Activated CD4-positive, alpha-beta T cell treated with anti-CD3 and anti-CD28 coated beads, Interleukin-2, amount 50 U/mL, for 1 hour (primary cell): Measurements from ENCODE around the gene OR10H1.
"Not testable (repeated sequence)": the region's sequence is repeated elsewhere in the genome, so short reads cannot be mapped to it uniquely, and the experiment has no call there.

Source experiments
- DNase-seq: peaks from one replicate; pipeline ENCODE4 v3.0.0-alpha.2; 2020

Gene OR10H1

DNA sequence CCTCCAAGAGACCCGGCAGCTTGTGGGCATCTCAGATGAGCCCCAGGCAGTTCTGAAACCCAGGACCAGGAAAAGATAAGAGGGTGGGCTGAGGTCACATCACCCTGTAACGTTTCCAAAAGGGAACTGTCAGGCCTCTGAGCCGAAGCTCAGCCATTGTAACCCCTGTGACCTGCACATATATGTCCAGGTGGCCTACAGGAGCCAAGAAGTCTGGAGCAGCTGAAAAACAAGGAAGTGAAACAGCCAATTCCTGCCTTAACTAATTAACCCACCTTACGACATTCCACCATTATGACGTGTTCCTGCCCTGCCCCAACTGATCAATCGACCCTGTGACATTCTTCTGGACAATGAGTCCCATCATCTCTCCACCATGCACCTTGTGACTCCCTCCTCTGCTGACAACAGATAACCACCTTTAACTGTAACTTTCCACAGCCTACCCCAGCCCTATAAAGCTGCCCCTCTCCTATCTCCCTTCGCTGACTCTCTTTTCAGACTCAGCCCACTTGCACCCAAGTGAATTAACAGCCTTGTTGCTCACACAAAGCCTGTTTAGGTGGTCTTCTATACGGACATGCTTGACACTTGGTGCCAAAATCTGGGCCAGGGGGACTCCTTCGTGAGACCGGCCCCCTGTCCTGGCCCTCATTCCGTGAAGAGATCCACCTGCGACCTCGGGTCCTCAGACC lies 13.3 kb upstream of the OR10H1 start:
- not testable (repeated sequence) for DNase-seq

DNA sequence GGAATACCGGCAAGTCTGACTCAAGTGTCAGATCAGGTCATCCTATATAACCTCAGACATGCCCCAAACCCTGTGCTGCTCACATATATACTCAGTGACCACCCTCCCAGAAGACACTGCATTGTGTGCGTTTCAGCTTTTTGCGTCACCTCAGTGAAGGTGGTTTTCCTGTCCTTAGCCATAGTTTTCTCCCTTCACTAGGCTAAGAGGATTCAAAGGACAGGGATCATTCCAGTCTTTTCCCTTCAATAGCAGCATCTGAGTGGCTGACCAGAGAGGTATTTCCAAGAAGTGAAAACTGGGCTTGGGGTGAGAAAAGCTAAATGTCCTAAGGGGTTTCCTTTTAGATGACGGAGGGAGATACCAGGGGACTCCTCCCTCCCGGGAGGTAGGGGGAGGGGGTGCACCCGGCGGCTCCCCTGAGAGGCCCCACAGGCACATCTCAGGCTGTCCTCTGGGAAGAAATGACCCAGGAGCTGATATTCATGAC lies 12.7 kb upstream of the OR10H1 start:
- no peak for DNase-seq

DNA sequence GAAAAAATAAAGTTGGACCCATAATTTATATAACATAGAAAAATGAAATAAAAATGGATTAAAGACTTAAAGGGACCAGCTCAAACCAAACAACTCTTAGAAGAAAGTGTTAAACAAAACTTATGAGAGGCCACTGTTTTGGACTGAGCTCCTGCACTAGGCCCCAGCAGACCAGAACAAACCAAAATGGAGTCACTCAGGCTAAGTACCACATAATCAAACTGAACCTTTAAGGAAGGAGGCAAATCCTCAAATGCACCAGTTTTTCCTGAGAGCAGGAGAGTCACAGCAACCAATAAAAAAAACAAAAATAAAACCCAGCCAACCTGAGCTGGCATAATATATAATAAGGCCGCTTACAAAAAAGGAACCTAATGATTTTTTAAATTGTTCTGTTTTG lies 10.3 kb upstream of the OR10H1 start:
- DNase-seq = no peak

DNA sequence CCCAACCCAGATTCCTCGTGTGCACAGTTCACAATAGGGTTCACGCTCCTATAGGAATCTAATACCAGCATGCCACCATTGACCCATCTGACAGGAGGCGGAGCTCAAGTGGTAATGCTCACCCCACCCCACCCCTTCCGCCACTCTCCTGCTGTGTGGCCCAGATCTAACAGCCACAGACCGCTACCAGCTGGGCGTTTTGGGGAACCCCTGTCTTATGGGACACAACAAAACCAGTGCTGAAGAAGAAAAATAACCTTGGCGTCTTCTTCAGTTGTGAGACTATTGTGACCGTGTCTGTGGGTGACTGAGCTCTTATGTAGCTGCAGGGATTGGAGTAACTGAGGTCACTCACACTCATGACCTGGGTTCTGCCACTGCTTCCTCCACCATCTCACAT lies 5.2 kb upstream of the OR10H1 start:
- no peak for DNase-seq

DNA sequence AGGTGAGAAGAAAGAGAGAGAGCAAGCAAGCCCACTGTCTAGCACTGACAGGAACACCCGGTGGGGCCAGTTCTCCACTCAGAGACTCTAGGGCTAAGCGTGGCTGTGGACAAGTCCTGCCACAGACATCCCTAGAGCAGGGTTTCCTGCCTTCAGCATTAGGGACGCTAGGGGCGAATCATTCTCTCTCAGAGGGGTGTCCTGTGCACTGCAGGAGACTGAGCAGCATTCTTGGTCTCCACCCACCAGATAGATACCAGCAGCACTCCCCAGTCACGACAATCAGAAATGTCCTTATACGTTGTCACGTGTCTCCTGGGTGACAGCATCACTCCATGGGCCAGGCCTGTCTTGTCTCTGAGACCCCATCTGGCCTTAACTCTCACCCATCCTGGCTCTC lies 1.5 kb downstream of the OR10H1 start:
- DNase-seq = no peak

DNA sequence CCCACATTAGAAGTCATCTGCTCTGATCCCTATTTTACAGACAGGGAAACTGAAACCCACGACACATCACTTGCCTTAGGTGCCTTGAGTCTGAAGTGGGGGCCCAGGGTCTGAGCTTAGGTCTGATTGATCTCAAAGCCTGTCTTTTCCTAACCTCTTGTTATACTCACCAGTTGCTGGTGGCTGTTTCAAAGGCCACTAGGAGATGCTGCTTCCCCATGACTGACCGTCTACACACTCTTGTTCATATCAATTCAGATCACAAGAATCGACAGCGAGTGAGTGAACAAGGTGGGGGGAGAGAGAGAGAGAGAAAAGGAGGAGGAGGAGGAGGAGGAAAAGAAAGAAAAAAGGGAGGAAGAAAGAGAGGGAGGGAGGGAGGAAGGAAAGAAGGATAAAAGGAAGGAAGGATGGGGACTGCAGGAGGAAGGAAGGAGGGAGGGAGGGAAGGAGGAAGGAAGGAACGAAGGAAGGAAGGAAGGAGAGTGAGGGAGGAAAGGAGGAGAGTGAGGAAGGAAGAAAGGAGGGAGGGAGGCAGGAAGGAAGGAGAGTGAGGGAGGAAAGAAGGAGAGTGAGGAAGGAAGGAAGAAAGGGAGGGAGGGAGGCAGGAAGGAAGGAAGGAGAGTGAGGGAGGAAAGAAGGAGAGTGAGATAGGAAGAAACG lies 3.3 kb downstream of the OR10H1 start:
- peak; percentile 49 for DNase-seq

DNA sequence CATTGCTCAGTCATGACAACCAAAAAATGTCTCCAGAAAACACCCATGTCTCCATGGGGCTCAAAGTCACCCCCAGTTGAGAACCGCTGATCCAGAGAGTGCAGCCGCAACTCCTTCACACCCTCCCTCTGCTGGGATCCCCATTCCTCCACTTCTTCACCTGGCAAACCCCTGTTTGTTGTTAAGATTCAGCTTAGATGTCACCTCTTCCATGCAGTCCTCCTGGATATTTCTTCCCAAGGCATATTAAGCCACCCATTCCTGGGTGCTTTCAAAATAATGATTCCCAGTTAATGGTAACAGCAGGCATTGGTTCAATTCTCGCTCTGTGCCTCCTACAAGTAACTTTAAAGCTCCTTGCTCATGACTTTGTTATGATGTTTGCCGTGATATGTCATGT lies 4.0 kb downstream of the OR10H1 start:
- no peak for DNase-seq

DNA sequence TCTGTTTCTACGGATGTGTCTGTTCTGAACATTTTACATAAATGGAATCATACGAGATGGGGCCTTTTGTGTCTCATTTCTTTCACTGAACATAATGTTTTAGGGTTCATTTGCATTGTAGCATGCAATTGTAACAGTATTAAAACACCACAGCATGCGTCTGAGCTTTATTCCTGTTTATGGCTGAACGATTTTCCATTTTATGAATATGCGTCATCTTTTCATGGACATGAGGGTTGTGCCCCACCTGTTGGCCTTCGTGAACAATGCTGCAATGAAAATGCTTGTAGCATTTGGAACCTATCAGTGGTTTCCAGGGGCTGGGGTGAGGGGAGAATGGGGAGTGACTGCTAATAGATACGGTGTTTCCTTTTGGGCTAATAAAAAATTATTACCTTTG lies 5.1 kb downstream of the OR10H1 start:
- no peak for DNase-seq

DNA sequence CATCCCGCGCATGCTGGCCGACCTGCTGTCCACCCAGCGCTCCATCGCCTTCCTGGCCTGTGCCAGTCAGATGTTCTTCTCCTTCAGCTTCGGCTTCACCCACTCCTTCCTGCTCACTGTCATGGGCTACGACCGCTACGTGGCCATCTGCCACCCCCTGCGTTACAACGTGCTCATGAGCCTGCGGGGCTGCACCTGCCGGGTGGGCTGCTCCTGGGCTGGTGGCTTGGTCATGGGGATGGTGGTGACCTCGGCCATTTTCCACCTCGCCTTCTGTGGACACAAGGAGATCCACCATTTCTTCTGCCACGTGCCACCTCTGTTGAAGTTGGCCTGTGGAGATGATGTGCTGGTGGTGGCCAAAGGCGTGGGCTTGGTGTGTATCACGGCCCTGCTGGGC lies 21.2 kb downstream of the OR10H1 start:
- not testable (repeated sequence) for DNase-seq

DNA sequence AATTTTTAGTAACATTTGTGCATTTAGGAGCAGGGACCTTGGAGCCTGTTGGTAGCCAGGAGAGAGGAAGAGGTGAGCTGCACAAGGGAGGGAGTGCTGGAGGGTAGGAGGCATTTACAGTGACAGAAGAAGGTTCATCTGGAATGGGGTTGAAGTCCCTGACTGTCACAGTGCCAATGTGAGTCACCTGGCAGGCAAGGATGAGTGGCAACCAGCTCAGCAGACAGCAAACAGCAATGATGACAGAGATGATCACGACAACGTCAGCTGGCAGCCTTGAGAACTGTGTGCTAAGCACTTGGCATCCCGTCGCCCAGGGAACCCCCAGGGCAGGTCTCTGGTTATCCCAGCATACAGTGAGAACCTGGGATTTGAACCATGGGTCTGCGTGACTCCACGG lies 25.4 kb downstream of the OR10H1 start:
- no peak for DNase-seq

DNA sequence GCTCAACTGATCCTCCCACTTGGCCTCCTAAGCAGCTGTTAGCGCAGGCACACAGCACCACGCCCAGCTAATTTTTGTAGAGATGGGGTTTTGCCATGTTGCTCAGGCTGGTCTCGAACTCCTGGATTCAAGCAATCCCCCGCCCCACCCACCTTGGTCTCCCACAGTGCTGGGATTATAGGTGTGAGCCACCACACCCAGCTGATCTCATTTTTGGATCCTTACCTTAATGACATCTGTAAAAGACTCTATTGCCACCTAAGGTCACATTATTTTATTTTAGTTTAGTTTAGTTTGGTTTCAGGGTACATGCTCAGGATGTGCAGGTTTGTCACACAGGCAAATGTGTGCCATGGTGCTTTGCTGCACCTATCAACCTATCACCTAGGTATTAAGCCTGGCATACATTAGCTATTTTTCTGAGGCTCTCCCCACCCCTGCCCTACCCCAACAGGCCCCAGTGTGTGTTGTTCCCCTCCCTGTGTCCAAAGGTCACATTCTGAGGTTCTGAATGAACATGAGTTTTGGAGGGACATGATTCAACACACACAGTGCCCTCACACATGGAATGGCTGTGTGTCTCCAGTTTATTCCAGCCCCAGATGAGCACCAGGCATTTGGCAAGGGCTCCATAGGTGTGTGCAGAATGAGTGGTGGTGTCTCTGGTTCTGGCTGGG lies 26.7 kb downstream of the OR10H1 start:
- DNase-seq = no peak

DNA sequence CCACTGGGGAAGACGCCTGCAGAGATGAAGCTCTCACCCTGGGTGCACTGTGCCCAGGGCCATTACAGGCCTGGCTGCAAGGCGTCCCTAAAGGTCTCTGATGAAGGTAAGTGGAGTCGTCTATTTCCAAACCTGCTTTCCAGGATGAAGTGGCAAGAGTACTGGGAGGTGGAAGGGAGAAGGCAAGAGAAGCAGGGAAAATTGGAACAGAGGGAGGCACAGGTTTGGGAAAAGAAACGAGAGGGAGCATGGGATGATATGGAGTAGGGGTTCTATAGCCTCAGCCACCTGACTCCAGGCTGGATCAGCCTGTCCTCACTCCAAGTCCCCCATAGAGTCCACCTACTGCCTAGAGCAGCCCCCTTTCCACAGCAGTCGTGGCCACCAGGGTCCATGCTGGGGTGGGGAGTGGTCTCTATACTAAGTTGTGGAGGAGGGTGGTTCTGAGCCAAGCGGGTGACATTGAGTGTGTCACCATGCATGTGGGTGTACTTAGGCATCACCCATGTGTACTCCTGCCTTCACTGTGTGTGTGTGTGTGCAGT lies 27.8 kb downstream of the OR10H1 start, which contains the start of gene OR10H5:
Gene OR10H5, plus strand, starts transcription at position 51 of the 545 bp plus-strand sequence. CDS start 6,388 bp downstream, outside the sequence.
- no peak for DNase-seq

DNA sequence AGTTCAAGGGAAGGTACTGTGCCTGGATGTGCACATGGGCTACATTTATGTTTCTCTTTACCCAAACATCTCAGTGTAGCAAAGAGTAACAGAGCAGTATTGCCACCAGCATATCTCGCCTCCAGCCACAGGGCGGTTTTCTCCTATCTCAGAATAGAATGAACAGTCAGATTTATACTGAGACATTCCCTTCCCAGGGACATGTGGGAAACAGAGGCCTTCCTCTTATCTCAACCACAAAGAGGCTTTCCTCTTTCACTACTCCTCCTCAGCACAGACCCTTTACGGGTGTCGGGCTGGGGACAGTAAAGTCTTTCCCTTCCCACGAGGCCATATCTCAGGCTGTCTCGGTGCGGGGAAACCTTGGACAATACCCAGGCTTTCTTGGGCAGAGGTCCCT lies 32.6 kb downstream of the OR10H1 start:
- not testable (repeated sequence) for DNase-seq

DNA sequence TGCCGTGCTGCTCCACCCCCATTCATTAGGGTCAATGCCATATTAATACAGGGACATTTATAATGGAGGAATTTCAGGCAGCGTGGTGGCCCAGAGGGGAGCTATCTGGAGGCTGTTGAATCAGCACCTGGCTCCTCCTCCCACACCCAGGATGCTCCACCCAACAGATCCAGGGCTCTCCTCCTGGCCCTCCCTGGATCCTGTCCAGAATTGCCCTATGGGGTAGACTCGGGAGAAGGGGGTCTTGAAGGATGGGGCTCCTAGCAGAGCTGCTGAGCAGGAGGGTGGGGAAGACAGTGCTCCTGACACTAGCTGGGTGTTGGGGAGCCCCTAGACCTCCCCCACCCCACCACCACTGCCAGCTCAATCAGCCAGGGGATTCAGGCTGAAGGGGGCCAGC lies 33.3 kb downstream of the OR10H1 start:
- DNase-seq = no peak

DNA sequence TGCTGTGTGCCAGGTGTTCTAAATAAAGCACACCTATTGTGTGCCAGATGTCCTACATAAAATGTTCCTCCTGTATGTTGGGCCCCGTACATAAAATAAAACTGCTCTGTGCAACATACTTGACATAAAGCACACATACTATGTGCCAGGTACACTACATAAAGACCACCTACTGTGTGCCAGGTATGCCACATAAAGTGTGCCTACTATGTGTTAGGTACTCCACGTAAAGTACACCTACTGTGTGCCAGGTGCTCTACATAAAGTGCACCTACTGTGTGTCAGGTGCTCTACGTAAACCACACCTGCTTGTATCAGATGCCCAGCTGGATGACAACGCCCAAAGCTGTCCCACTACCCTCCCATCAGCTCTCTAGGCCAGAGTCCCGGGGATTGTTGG lies 33.8 kb downstream of the OR10H1 start:
- no peak for DNase-seq

DNA sequence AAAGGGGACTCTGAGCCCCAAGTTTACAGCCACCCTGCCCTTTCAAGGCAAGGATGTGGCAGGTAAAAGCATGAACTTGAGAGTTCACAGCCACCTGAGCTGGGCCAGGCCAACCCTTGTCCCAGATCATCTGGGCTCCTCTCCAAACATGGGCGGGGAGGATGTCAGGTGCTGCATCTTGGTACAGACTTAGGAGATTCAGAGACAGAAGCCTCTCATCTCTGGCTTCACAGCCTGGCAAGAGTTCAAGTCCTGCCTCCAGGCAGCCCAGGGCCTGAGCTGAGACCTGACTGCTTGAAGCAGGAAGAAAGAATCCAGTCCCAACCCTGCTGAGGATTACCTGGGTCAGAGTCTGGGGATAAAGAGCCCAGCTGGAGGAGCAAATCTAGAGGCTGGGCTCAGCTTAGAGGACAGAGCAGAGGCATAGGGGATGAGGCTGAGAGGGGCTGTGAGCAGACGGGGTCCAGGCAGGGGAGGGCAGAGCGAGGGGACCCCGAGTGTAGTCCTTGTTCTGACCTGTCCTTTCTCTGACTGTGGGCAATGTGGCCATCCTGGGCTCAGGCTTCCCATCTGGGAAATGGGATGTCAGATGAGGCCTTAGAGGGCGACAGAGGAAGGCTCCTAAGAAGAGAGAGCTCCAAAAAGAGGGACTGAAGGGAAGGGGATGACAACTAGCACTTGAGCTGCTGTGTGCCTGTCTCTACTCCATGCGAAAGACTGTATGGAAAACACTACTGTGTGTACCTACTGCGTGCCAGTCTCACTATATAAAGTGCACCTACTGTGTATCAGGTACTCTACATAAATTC lies 34.6 kb downstream of the OR10H1 start:
- DNase-seq = no peak

DNA sequence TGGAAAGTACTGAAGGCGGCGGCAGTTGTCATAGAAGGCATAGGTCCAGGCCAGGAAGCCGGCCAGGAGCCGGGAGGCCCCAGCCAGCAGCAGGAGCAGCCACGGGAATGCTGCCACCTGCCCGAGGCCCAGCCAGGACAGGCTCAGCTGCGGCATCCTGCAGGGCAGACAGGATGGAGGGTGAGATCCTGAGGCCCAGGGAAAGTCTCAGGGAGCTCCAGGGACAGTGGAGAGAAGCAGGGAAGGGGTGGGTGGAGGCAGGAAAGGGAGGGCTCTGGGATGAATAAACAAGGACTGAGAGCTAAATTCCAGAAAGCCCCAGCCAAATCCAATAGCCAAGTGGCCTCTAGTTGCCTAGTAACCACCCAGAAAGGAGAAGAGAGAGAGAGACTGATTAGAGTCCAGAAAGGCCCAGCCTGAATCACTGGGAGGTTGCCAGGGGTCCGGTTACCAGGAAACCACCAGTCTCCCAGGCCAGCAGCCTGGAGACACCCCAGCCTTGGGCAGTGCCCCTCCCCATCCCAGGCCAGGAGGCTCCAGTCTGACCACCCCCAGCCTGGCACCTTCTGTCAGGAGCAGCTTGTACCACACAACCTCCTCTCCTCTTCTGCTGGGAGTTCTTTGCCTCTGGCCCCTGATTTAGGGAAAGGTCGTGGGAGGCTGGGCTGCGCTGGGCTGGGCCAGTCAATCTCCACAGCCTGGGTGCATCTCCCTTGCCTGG lies 35.5 kb downstream of the OR10H1 start:
- DNase-seq = no peak

DNA sequence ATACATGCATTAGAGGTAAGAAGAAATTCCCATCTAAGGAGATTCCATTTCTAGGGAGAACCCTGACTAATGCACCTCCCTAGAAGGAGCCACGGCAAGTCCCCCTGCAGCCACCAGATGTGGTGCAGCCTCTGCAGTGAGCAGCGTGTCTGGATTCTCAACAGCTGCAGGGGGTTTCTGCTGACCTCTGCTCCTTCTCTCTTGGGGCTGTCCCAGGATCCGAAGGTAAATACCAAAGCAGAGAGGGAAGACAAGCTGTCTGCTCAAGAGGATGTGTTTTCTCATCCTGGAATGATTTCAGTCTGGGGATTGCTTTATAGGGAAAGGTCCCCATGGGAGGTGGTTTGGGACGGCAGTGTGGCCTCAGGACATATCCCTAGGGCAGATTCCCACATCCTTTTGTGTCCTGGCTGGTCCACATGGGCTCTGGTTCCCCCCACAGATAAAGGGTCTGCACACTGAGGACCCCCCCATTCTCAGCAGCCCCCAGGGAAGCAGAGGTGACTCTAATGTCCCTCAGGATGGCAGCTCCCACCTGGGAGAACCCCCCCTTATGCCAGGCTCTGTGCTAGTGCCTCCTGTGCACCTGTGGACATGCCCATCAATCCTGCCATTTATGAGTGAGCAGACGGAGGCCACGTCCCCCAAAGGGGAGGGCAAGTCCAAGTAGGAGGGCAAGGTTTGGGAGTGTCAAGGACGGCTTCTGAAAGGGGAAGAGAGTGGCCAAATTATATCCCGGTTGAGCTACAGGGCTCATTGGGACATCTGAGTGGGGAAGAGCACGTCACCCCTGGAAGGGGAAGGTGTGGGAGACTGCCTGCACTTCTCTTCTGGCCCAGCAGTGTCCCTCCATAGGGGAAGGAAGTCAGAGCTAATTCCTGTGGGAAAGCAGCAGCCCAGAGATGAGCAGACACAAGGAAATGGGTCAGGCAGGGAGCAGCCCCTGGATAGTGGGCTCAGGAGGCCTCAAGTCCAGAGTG lies 38.2 kb downstream of the OR10H1 start:
- no peak for DNase-seq

DNA sequence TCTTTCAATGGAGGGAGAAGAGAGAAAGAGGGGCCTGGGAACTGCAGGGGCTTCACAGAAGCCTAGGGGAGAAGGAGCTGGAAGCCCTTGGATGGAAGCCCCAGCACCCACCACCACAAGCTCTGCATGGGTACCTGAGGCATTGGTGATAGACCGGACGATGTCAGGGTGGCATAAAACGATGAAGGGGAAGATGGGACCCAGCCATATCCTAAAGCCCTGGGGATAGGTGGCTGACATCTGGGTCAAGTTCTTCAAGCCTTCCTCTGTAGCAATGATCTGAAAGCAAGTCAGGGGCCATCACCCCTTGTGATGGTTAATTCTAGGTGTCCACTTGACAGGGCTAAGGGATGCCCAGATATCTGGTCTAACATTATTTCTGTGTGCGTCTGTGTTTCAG lies 39.2 kb downstream of the OR10H1 start:
- DNase-seq = no peak

DNA sequence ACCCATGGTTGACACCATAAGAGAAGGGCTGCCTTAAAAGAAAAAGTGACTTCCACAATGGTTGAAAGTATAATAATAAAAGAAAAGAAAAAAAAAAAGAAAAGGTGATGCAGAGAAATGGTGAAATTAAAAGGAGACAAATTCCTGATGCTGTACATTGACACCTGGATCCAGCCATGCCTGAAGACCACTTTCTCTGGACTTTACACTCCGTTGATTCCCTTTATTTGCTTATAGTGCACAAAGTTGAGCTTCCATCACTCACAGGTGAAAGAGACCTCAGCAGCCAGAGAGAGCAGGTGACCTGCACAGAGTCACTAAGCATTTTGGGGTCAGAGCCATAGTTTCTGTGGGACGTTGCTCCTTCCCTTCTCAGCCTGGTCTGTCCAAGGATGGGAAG lies 40.2 kb downstream of the OR10H1 start:
- no peak for DNase-seq

DNA sequence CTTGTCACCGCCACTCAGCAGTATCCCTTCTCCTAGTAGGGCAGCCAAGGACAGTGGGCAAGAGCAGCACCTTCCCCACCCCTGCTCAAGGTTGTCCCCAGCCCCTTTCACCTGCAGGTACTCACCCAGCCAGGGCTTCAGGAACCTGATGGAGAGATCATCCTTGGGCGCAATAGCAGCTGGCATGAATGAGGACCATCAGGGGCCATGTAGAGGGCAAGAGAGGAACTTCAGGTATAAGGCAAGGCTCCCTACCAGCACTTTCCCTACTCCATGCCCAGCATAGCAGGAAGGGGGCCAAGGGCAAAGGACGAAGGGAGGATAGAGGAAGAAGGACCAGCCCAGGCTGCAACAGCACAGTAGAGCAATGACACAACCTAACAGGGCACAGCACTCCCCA lies 41.3 kb downstream of the OR10H1 start:
- DNase-seq = not testable (repeated sequence)
